Superior temporal gyrus (tissue), 1 donor: ENCODE results near the gene VWF.
"Not testable (repeated sequence)": the region's sequence is repeated elsewhere in the genome, so short reads cannot be mapped to it uniquely, and the experiment has no call there.

Experiments used
- DNase-seq: peaks from one replicate; pipeline ENCODE4 v3.0.0-alpha.2; 2016; ENCODE audit errors: extremely low spot score

Gene VWF

DNA sequence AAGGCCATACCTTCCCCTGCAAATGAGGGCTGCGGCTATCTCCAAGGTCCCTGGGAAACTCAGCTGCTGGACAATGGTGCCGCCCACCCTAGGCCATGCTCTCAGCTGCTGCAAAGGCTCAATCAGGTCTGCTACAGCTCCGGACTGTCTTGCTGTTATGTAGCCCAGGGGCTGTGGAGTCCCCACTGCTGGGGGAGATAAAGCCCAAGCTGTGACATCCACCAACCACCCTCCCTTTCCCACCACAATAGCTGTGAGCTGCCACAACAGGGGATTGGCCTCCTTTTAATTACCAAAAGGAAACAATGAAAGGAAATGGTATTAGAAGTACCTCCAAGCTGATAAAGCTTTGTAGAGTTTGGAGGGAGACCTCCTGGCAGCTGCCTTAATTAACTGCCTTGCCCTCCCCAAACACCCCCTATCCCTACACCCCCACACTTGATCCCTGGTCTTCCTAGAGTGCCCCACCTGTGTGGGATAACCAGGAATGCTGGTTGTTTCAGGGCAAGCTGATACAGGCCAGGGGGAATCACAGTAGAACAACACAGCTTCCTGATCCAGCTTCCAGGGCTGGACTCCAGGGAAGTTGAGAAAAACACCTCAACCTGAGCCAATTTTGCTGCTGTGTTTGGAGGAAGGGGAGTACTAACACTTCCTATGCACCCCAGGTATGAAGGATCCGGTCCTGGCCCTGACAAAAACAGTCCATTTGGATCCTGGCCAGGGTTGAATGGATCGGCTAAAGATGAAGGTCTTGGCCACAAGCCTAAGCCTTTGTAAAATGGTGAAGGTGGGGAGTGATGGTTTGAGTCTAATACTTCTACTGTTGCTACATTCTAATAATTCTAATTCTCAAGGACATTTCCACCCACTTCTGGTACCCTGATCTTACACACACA lies at the start of gene VWF:
TSS of gene VWF (minus strand) at position 260 of the 899 bp plus-strand sequence. CDS start 1,474 bp downstream, outside the sequence.
- no peak for DNase-seq

DNA sequence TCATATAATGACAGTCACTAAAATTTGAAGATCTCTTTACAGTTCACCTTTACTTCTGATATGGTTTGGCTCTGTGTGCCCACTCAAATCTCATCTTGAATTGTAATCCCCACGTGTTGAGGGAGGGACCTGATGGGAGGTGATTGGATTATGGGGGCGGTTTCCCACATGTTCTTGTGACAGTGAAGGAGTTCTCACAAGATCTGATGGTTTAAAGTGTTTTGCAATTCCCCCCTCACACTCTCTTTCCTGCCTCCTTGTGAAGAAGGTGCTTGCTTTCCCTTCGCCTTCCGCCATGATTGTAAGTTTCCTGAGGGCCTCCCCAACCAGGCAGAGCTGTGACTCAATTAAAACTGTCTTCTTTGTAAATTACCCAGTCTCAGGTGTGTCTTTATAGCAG lies 48.4 kb upstream of the VWF start:
- no peak for DNase-seq

DNA sequence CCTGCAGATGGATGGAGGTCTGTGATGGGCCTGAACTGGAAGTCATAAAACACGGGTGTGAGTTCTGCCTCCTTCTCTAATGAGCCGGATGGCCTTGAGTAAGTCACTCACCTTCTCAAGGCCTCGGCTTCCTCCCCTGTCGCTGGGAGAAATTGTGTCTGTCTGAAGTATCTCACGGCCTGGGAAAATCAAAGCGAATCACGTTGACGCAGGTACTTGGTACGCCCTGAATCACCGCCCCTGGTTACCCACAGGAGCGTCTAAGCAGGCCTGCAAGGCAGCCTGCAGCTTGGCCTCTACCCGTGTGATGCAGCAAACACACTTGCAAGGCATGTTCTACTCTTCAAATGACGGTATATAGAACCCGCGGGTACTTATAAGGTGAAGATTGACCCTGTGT lies 47.6 kb upstream of the VWF start:
- no peak for DNase-seq

DNA sequence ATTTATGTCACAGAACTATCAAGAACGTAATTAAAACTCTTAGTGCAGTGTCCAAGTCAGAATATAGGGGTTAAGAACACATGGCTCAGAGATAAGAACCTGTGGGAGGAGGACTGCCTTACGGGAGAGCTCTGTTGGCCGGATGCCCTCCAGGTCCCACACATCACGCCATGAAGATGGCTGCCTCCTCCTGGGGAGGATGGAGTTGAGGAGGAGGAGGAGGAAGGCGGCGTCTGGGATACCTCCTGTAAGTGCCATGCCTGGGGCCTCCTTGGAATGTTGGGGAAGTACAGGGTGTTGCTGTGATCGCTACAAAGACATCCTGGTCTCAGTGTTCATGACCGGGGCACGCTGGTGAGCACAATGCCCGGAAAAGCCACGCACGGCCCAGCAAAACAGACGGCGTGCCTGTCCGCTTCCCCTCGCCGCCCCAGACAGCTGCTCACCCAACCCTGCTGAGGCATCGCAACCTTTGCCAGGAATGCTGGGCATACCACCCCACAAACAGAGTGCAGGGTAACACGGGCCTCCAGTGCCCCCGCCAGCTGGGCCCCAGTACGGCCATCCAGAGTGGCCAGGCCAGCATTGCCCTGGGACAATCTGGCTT lies 47.0 kb upstream of the VWF start:
- DNase-seq = no peak

- no peak for DNase-seq
Measured at GRCh38 chr12:6167327-6168280, 43.1 kb upstream of the VWF start.

GRCh38 chr12:6166808-6167207 lies 42.3 kb upstream of the VWF start:
- DNase-seq = no peak

GRCh38 chr12:6165395-6165794 lies 40.9 kb upstream of the VWF start:
- DNase-seq = no peak

DNA sequence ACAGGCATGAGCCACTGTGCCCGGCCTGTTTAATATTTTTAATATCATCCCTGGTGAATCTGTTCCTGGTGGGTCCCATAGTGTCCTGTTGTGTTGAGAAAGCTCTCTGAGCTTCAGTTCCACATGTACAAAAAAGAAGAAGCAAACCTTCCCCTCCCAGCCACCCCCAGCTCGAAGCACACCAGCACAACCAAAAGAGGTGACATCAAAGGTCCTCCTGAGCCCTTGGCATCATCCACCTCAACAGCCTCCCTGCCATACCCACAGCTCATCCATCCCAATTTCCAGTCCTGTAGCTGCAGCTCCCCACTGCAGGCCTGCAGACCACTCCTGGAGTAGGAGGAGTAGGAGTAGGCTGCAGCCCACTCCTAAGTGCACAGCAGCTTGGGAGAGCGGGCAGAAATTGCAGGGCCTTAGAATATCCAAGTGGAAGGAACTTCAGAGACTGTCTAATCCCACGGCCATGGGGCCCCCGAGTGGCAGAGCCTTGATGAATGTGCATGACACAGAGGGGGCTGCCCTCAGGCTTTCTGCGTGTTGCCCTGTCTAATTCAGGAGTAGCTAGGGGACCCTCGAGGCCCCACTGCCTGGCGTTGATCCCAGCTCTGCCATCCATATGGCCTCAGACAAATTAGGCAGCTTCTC lies 39.1 kb upstream of the VWF start:
- no peak for DNase-seq

DNA sequence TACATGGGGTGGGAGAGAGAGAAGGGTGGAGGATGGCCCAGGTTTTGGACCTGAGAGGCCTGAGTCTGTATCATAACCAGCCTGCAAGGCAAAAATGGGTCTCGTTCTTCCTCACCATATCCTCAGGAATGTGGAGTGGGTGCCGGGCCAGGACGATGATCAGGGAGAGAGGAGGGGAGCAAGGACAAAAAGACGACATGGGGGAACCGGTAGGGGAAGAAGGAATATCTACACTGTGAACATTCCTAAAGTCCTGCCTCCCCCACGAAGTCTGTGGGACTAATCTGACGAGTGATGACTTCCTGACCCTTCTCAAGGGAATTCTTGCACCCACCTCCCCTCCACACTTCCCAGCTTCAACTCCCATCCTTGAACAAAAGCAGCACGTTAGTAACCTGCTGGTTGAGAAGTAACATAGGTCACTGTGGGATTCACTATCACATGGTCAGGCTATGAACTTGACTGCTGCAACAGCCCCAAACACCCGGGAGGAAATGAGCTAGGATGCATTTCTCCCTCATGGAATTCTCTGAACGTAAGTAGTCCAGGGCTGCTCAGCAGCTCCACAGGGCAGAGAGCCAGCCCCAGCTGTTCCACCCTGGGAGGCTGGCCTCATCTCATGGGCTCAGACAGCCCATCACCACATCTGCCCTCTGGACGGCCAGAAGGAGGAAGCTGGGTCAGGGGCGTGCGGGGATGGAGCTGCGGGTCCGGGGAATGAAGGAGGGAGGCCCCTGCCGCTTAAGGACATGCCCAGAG lies 36.8 kb upstream of the VWF start:
- no peak for DNase-seq

DNA sequence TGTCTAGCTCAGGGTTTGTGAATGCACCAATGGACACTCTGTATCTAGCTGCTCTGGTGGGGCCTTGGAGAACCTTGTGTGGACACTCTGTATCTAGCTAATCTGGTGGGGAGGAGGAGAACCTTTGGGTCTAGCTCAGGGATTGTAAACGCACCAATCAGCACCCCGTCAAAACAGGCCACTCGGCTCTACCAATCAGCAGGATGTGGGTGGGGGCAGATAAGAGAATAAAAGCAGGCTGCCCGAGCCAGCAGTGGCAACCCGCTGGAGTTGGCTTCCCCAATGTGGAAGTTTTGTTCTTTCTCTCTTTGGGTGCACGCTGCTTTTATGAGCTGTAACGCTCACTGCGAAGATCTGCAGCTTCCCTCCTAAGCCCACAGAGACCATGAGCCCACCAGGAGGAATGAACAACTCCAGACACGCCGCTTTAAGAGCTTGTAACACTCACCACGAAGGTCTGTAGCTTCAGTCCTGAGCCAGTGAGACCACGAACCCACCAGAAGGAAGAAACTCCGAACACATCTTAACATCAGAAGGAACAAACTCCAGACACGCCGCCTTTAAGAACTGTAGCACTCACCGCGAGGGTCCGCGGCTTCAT lies 35.7 kb upstream of the VWF start:
- DNase-seq = not testable (repeated sequence)

- not testable (repeated sequence) for DNase-seq
Measured at GRCh38 chr12:6159166-6160011, 34.9 kb upstream of the VWF start.

- no peak for DNase-seq
Measured at GRCh38 chr12:6158749-6159148, 34.3 kb upstream of the VWF start.

DNA sequence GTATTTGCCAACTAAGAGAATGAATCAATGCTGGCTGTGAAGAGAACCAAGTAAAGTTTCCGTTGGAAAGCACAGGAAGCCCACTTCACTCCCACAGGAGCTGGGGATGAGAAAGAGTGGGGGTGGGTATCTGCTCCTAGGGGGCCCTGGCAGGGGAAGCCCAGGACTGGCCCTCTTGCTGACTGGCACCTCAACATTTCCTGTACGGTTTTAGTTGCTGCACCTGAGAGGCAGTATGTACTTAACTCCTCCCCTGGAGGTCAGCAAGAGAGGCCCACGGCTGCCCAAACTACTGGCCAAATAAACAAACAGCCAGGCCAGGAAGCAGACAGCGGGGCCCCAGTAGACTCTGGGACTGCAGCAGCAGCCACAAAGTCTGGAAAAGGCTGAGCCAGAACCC lies 33.8 kb upstream of the VWF start:
- no peak for DNase-seq

GRCh38 chr12:6157482-6157881 lies 33.0 kb upstream of the VWF start:
- no peak for DNase-seq

- DNase-seq = no peak
Measured at GRCh38 chr12:6154730-6155459, 30.4 kb upstream of the VWF start.

DNA sequence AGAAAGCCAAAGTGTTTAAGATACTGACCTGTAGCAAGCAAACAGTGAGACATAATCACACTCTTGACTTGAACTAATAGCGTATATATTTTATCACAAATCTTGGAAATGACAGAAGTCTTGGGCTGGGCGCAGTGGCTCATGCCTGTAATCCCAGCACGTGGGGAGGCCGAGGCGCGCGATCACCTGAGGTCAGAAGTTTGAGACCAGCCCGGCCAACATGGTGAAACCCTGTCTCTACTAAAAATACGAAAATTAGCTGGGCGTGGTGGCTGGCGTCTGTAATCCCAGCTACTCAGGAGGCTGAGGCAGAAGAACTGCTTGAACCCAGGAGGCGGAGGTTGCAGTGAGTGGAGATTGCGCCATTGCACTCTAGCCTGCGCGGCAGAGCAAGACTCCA lies 24.3 kb upstream of the VWF start:
- not testable (repeated sequence) for DNase-seq

DNA sequence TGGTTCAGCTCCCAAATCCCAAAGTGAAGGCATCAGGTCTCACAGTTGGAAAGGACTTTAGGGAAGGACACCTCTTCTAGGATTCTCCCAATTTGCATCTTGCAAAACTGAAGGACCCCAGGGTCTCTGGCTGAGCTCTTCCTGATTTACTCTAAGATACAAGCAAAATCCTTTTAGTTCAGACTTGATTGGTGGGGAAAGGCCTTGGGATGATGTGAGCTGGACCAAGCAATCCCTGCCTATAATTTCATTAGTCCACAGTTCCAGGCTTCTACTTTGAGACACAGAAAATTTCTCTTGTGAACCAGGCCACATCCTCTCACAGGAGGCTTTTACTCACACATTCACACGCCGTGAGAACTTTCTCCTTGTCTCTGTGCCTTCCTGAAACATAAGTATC lies 23.6 kb upstream of the VWF start:
- DNase-seq = no peak

DNA sequence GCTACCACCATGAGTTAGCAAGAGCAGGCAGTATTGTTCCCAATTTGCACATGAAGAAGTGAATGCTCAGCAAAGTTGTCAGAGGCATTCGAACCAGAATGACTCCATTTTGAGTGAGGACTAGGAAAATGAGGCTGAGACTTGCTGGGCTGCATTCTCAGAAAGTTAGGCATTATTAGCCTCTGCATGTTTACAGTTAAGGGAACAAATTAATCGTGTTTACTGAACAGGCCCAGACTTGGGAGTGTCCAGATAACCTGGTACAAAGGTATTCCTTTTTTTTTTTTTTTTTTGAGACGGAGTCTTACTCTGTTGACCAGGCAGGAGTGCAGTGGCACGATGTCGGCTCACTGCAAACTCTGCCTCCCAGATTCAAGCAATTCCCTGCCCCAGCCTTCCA lies 22.5 kb upstream of the VWF start:
- no peak for DNase-seq

GRCh38 chr12:6146509-6146908 lies 22.0 kb upstream of the VWF start:
- no peak for DNase-seq
